ENCODE data around the gene GMPS. TPM values are rescaled to one million over a fixed set of nuclear protein-coding genes. Genes with fewer than 3 reads are reported as not detected.

The GMPS gene
- total RNA-seq, 1 donor from 2014 or later: 66.5 TPM

DNA sequence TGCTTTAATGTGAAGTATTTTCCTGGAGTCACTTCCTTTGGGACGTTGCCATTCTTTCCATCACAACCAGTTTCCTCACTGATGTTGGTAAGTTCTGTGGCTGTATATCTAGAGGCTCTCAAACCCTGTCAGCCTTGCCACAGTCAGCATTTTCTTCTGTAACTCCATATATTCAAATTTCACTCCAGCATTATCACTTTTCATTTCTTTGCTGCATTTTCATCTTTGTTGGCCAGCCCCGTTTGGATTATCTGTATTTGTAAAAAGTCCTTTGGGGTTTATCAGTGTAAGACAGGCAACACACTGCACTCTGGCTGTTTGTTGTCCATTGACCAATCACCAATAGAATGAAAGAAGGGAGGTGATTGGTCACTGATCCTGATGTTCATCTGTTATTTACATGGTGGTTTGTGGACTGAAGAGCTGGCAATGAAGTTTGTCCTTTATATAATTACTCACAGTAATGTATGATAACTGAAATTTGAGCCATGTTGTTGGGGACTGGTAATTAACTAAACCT, 20.3 kb downstream of the GMPS start:
- H3K27me3 Mint-ChIP-seq (ENCODE audit: unreplicated experiment): no peaks in the 10 kb centered on the region
- no peak for DNase-seq (ENCODE audit: low spot score)
- TF ChIP-seq, protein P1, sequence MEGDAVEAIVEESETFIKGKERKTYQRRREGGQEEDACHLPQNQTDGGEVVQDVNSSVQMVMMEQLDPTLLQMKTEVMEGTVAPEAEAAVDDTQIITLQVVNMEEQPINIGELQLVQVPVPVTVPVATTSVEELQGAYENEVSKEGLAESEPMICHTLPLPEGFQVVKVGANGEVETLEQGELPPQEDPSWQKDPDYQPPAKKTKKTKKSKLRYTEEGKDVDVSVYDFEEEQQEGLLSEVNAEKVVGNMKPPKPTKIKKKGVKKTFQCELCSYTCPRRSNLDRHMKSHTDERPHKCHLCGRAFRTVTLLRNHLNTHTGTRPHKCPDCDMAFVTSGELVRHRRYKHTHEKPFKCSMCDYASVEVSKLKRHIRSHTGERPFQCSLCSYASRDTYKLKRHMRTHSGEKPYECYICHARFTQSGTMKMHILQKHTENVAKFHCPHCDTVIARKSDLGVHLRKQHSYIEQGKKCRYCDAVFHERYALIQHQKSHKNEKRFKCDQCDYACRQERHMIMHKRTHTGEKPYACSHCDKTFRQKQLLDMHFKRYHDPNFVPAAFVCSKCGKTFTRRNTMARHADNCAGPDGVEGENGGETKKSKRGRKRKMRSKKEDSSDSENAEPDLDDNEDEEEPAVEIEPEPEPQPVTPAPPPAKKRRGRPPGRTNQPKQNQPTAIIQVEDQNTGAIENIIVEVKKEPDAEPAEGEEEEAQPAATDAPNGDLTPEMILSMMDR (IDR thresholded peaks at IDR 0.05; ENCODE audit: unreplicated experiment): no peak
- peaks cover 16% of the 10 kb centered on the region for H3K4me1 Mint-ChIP-seq (ENCODE audit: unreplicated experiment)
- no peaks in the 10 kb centered on the region for H3K9me3 Mint-ChIP-seq (ENCODE audit: unreplicated experiment)
- H3K4me3 Mint-ChIP-seq (ENCODE audit: unreplicated experiment): no peak overlapping the region
- peak overlapping the region; percentile 69 for H3K27ac Mint-ChIP-seq (ENCODE audit: unreplicated experiment)
- peaks cover 11% of the 10 kb centered on the region for H3K36me3 Mint-ChIP-seq (ENCODE audit: low read depth, unreplicated experiment)

DNA sequence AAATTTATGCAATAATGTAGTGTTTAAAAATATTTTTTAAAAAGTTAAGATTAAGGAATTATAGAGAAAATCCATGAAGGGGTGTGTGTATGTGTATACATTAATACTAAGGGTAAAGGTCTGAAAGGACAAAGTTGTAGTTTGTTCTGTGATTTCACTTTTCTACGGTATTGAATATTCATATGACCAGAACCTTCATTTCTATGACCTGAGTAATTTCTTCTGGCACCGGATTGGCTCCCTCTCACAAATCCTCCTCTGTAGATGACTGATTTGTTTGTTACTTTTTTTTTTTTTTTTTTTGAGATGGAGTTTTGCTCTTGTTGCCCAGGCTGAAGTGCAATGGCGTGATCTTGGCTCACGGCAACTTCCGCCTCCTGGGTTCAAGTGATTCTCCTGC, 20.9 kb downstream of the GMPS start:
- TF ChIP-seq, protein P1 (IDR thresholded peaks at IDR 0.05; ENCODE audit: unreplicated experiment): no peak
- no peak overlapping the region for H3K4me3 Mint-ChIP-seq (ENCODE audit: unreplicated experiment)
- H3K4me1 Mint-ChIP-seq (ENCODE audit: unreplicated experiment): peaks cover 16% of the 10 kb centered on the region
- no peaks in the 10 kb centered on the region for H3K9me3 Mint-ChIP-seq (ENCODE audit: unreplicated experiment)
- H3K36me3 Mint-ChIP-seq (ENCODE audit: low read depth, unreplicated experiment): peaks cover 11% of the 10 kb centered on the region
- H3K27ac Mint-ChIP-seq (ENCODE audit: unreplicated experiment): no peak overlapping the region
- DNase-seq (ENCODE audit: low spot score): no peak
- no peaks in the 10 kb centered on the region for H3K27me3 Mint-ChIP-seq (ENCODE audit: unreplicated experiment)

DNA sequence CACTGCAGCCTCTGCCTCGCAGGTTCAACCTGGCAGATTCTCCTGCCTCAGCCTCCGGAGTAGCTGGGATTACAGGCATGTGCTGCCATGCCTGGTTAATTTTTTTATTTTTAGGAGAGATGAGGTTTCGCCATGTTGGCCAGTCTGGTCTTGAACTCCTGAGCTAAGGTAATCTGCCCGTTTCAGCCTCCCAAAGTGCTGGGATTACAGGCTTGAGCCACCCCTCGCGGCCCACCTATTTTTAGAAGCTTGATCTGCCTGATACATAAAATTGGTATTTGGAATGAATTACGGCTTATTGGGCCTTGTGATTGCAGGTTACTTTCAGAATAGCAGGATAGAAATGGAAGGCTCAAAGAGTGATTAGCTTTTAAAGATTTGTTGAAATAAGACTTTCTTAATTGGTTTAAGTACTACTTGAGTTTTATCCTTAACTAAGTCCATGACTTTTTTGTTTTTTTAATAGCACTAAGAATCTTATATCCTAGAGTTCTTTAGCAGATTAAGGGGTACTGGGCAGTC, 25.0 kb downstream of the GMPS start:
- H3K27ac Mint-ChIP-seq (ENCODE audit: unreplicated experiment): no peak overlapping the region
- TF ChIP-seq, protein P1 (IDR thresholded peaks at IDR 0.05; ENCODE audit: unreplicated experiment): no peak
- H3K4me1 Mint-ChIP-seq (ENCODE audit: unreplicated experiment): peaks cover 6% of the 10 kb centered on the region
- H3K4me3 Mint-ChIP-seq (ENCODE audit: unreplicated experiment): no peak overlapping the region
- no peak for DNase-seq (ENCODE audit: low spot score)
- peaks cover 23% of the 10 kb centered on the region for H3K36me3 Mint-ChIP-seq (ENCODE audit: low read depth, unreplicated experiment)
- H3K9me3 Mint-ChIP-seq (ENCODE audit: unreplicated experiment): no peaks in the 10 kb centered on the region
- H3K27me3 Mint-ChIP-seq (ENCODE audit: unreplicated experiment): no peaks in the 10 kb centered on the region

DNA sequence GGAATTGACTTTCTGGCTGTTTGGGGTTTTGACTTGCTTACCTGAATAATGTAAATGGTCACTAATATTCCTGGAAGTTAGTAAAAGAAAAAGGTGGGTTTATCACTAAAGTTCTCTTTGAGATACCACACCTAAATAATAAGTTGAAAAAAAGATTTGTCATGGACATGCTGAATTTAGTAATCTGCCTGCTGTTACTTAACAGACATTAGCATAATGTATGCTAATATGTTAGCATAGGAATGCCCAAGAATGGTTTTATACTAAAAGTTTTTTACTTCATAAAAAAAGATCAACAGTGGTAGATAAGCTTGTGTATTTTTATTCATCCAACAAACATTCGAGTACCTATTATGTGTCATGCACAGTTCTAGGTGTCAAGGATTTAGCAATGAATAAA, 36.5 kb downstream of the GMPS start:
- peaks cover 4% of the 10 kb centered on the region for H3K27me3 Mint-ChIP-seq (ENCODE audit: unreplicated experiment)
- TF ChIP-seq, protein P1 (IDR thresholded peaks at IDR 0.05; ENCODE audit: unreplicated experiment): no peak
- H3K27ac Mint-ChIP-seq (ENCODE audit: unreplicated experiment): no peak overlapping the region
- no peaks in the 10 kb centered on the region for H3K9me3 Mint-ChIP-seq (ENCODE audit: unreplicated experiment)
- H3K36me3 Mint-ChIP-seq (ENCODE audit: low read depth, unreplicated experiment): peaks cover 10% of the 10 kb centered on the region
- H3K4me1 Mint-ChIP-seq (ENCODE audit: unreplicated experiment): peaks cover 13% of the 10 kb centered on the region
- no peak overlapping the region for H3K4me3 Mint-ChIP-seq (ENCODE audit: unreplicated experiment)
- DNase-seq (ENCODE audit: low spot score): no peak

- TF ChIP-seq, protein P1 (IDR thresholded peaks at IDR 0.05; ENCODE audit: unreplicated experiment): no peak
- H3K4me3 Mint-ChIP-seq (ENCODE audit: unreplicated experiment): no peak overlapping the region
- peak; percentile 13 for DNase-seq (ENCODE audit: low spot score)
- peak overlapping the region; percentile 81 for H3K27ac Mint-ChIP-seq (ENCODE audit: unreplicated experiment)
- H3K27me3 Mint-ChIP-seq (ENCODE audit: unreplicated experiment): peaks cover 7% of the 10 kb centered on the region
- H3K9me3 Mint-ChIP-seq (ENCODE audit: unreplicated experiment): no peaks in the 10 kb centered on the region
- H3K36me3 Mint-ChIP-seq (ENCODE audit: low read depth, unreplicated experiment): peaks cover 18% of the 10 kb centered on the region
- H3K4me1 Mint-ChIP-seq (ENCODE audit: unreplicated experiment): peaks cover 13% of the 10 kb centered on the region
Measured at GRCh38 chr3:155908086-155908485, 37.6 kb downstream of the GMPS start.
